Measurements from ENCODE around the gene CAMK1D.

Gene CAMK1D

GRCh38 chr10:12668634-12669033 lies 319.3 kb downstream of the CAMK1D start:
- no peak for DNase-seq

GRCh38 chr10:12670004-12670403 lies 320.7 kb downstream of the CAMK1D start:
- DNase-seq, result no peak

- no peak for DNase-seq
Observed at GRCh38 chr10:12675186-12675585, 325.8 kb downstream of the CAMK1D start.

GRCh38 chr10:12679636-12680035 lies 330.3 kb downstream of the CAMK1D start:
- DNase-seq, result no peak

- DNase-seq, result no peak
Observed at GRCh38 chr10:12681252-12681651, 331.9 kb downstream of the CAMK1D start.

- no peak for DNase-seq
Observed at GRCh38 chr10:12684784-12685183, 335.4 kb downstream of the CAMK1D start.

GRCh38 chr10:12685261-12686058 lies 336.1 kb downstream of the CAMK1D start:
- no peak for DNase-seq

GRCh38 chr10:12687996-12688395 lies 338.6 kb downstream of the CAMK1D start:
- DNase-seq, result no peak

GRCh38 chr10:12689893-12690292 lies 340.5 kb downstream of the CAMK1D start:
- no peak for DNase-seq

GRCh38 chr10:12690525-12691126 lies 341.3 kb downstream of the CAMK1D start:
- no peak for DNase-seq

- no peak for DNase-seq
Observed at GRCh38 chr10:12691596-12691995, 342.2 kb downstream of the CAMK1D start.

GRCh38 chr10:12697764-12698163 lies 348.4 kb downstream of the CAMK1D start:
- DNase-seq, result no peak

GRCh38 chr10:12699258-12699700 lies 349.9 kb downstream of the CAMK1D start:
- no peak for DNase-seq

GRCh38 chr10:12699781-12700556 lies 350.6 kb downstream of the CAMK1D start:
- DNase-seq, result no peak

- DNase-seq, result no peak
Observed at GRCh38 chr10:12700557-12700874, 351.2 kb downstream of the CAMK1D start.

- no peak for DNase-seq
Observed at GRCh38 chr10:12701696-12702095, 352.3 kb downstream of the CAMK1D start.

GRCh38 chr10:12702215-12702770 lies 352.9 kb downstream of the CAMK1D start:
- no peak for DNase-seq

- no peak for DNase-seq
Observed at GRCh38 chr10:12703126-12703525, 353.8 kb downstream of the CAMK1D start.

GRCh38 chr10:12703813-12704212 lies 354.5 kb downstream of the CAMK1D start:
- no peak for DNase-seq

GRCh38 chr10:12704488-12704887 lies 355.1 kb downstream of the CAMK1D start:
- no peak for DNase-seq

GRCh38 chr10:12705943-12706342 lies 356.6 kb downstream of the CAMK1D start:
- no peak for DNase-seq

- no peak for DNase-seq
Observed at GRCh38 chr10:12707461-12708185, 358.3 kb downstream of the CAMK1D start.

GRCh38 chr10:12709000-12709401 lies 359.7 kb downstream of the CAMK1D start:
- no peak for DNase-seq
